PC-3 (cell line): ENCODE measurements around the gene MAPKBP1. TPM values are rescaled to one million over a fixed set of nuclear protein-coding genes. Genes with fewer than 3 reads are reported as not detected.

ENCODE experiments used
- ATAC-seq: fragments of 200-7000 bp; cut with Tn5 transposase; 2 replicates; pipeline ENCODE4 v1.9.1; 2020; ENCODE audit warnings: mild to moderate bottlenecking, moderate library complexity
- BruUV-seq: library from RNA; stranded (reverse); fragments of 400-500 nt; replicated peaks from 2 replicates; lab custom pipeline; 2021; lab: Mats Ljungman, UMichigan
- CTCF ChIA-PET: fragments of 300-600 bp; sonication (Branson Sonifier 250); formaldehyde crosslinking; loops from one replicate; lab custom pipeline; 2022; ENCODE audit warnings: antibody characterized with exemption; lab: Charles Lee
- POLR2A ChIA-PET: fragments of 300-600 bp; sonication (Branson Sonifier 250); formaldehyde crosslinking; loops from one replicate; lab custom pipeline; 2022; ENCODE audit warnings: antibody characterized with exemption; ENCODE audit not compliant: unreplicated experiment; lab: Charles Lee
- DNase-seq: peaks from one replicate; pipeline ENCODE4 v3.0.0-alpha.2; 2015
- H2AFZ ChIP-seq: fragments of 300-600 bp; sonication (generic); 2 replicates; pipeline ENCODE4 v1.6.0; 2016; ENCODE audit warnings: antibody characterized with exemption, low read length
- H3F3A ChIP-seq: fragments of 300-600 bp; sonication (generic); one replicate; pipeline ENCODE4 v1.6.0; 2017; ENCODE audit warnings: antibody characterized with exemption, low read length, control low read depth, mild to moderate bottlenecking; ENCODE audit not compliant: unreplicated experiment
- H3K27ac ChIP-seq: fragments of 300-600 bp; sonication (generic); 2 replicates; pipeline ENCODE4 v1.5.1; 2016; ENCODE audit warnings: mild to moderate bottlenecking, low read length
- H3K27me3 ChIP-seq: fragments of 300-600 bp; sonication (generic); 2 replicates; pipeline ENCODE4 v1.6.1; 2016; ENCODE audit warnings: low read length, mixed read lengths
- H3K36me3 ChIP-seq: fragments of 300-600 bp; sonication (generic); 2 replicates; pipeline ENCODE4 v1.6.1; 2016; ENCODE audit warnings: low read depth, mixed run types, low read length, mixed read lengths
- H3K4me1 ChIP-seq: fragments of 300-600 bp; sonication (generic); 2 replicates; pipeline ENCODE4 v1.5.1; 2016; ENCODE audit warnings: low read length; ENCODE audit not compliant: insufficient read depth
- H3K4me2 ChIP-seq: fragments of 300-600 bp; sonication (generic); 2 replicates; pipeline ENCODE4 v1.6.0; 2016; ENCODE audit warnings: low read length
- H3K4me3 ChIP-seq: fragments of 300-600 bp; sonication (generic); 2 replicates; pipeline ENCODE4 v1.5.1; 2016; ENCODE audit warnings: mild to moderate bottlenecking, low read length, mixed read lengths
- H3K79me2 ChIP-seq: fragments of 300-600 bp; sonication (generic); 2 replicates; pipeline ENCODE4 v1.6.1; 2017; ENCODE audit warnings: low read length, mixed read lengths
- H3K9ac ChIP-seq: fragments of 300-600 bp; sonication (generic); 2 replicates; pipeline ENCODE4 v1.6.0; 2016; ENCODE audit warnings: mild to moderate bottlenecking, low read length
- H3K9me2 ChIP-seq: fragments of 300-600 bp; sonication (generic); replicated peaks from 2 replicates; pipeline ENCODE4 v1.6.1; 2016; ENCODE audit warnings: mixed run types, low read length, mixed read lengths
- H3K9me3 ChIP-seq: fragments of 300-600 bp; sonication (generic); 2 replicates; pipeline ENCODE4 v1.6.1; 2016; ENCODE audit warnings: low read length, mixed read lengths
- H4K20me1 ChIP-seq: fragments of 300-600 bp; sonication (generic); 2 replicates; pipeline ENCODE4 v1.6.1; 2016; ENCODE audit warnings: low read length, mixed read lengths
- EZH2 ChIP-seq: fragments of 300-600 bp; sonication (generic); IDR thresholded peaks from one replicate; pipeline ENCODE4 v1.6.1; 2017; ENCODE audit warnings: antibody characterized with exemption, mild to moderate bottlenecking, low read length; ENCODE audit not compliant: unreplicated experiment
- EZH2phosphoT487 ChIP-seq: fragments of 300-600 bp; sonication (generic); IDR thresholded peaks from 2 replicates; pipeline ENCODE4 v1.6.1; 2018; ENCODE audit warnings: mild to moderate bottlenecking, antibody characterized with exemption, low read length, borderline replicate concordance
- intact Hi-C: fragments of 100-400 bp; cut with micrococcal nuclease; formaldehyde crosslinking; loops from 2 replicates; pipeline ENCODE4 v1.9.0; 2023
- total RNA-seq: library from RNA; depleted of rRNA; stranded (reverse); fragments of >200 nt; gene quantifications from 2 replicates; pipeline ENCODE4 v1.2.3, GENCODE V29; 2014
- TF ChIP-seq, protein P1 (sequence below): fragments of 300-600 bp; sonication (generic); conservative IDR thresholded peaks from 2 replicates; pipeline ENCODE4 v1.5.1; 2017; ENCODE audit warnings: antibody characterized with exemption, low read depth, mild to moderate bottlenecking, low read length

The MAPKBP1 gene
- total RNA-seq, 1 experiment from 2014 or later = 29.1 TPM

DNA sequence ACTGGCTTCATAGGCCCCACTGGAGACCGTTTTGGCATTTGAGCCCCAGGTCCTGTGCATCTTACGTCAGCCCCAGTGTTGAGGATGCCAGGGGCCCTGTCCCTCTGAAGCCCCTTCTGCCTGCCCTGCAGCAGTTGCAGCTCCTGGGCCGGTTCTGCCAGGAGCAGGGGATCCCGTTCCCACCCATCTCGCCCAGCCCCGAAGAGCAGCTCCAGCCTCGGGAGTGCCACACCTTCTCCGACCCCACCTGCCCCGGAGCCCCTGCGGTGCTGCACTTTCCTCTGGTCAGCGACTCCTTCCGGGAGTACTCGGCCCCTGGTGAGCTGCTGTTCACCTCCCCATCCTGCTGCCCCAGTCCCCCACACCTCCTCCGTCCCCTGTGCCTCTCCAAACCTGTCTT lies 72.9 kb downstream of the MAPKBP1 start:
- H3K27me3 ChIP-seq = no peaks in the 10 kb centered on the region
- no peaks in the 10 kb centered on the region for H3F3A ChIP-seq
- H3K9ac ChIP-seq = no peak overlapping the region
- no peaks in the 10 kb centered on the region for H3K9me2 ChIP-seq
- no peak overlapping the region for H3K4me2 ChIP-seq
- H3K79me2 ChIP-seq = no peaks in the 10 kb centered on the region
- no peak overlapping the region for H2AFZ ChIP-seq
- ChIA-PET CTCF (no interaction called here), POLR2A (no interaction called here)
- no TSS peak for BruUV-seq
- H3K4me1 ChIP-seq = no peaks in the 10 kb centered on the region
- H3K4me3 ChIP-seq = no peak overlapping the region
- H3K27ac ChIP-seq = no peak overlapping the region
- DNase-seq (no peak), ATAC-seq (no peak)
- TF ChIP-seq, protein P1, sequence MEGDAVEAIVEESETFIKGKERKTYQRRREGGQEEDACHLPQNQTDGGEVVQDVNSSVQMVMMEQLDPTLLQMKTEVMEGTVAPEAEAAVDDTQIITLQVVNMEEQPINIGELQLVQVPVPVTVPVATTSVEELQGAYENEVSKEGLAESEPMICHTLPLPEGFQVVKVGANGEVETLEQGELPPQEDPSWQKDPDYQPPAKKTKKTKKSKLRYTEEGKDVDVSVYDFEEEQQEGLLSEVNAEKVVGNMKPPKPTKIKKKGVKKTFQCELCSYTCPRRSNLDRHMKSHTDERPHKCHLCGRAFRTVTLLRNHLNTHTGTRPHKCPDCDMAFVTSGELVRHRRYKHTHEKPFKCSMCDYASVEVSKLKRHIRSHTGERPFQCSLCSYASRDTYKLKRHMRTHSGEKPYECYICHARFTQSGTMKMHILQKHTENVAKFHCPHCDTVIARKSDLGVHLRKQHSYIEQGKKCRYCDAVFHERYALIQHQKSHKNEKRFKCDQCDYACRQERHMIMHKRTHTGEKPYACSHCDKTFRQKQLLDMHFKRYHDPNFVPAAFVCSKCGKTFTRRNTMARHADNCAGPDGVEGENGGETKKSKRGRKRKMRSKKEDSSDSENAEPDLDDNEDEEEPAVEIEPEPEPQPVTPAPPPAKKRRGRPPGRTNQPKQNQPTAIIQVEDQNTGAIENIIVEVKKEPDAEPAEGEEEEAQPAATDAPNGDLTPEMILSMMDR = no peak
- TF ChIP-seq EZH2phosphoT487 (no peak), EZH2 (no peak)
- no peaks in the 10 kb centered on the region; the same call in 1 of the 2 replicates for H3K36me3 ChIP-seq
- H4K20me1 ChIP-seq = no peaks in the 10 kb centered on the region
- intact Hi-C loops = no loop called here
- H3K9me3 ChIP-seq = no peaks in the 10 kb centered on the region

DNA sequence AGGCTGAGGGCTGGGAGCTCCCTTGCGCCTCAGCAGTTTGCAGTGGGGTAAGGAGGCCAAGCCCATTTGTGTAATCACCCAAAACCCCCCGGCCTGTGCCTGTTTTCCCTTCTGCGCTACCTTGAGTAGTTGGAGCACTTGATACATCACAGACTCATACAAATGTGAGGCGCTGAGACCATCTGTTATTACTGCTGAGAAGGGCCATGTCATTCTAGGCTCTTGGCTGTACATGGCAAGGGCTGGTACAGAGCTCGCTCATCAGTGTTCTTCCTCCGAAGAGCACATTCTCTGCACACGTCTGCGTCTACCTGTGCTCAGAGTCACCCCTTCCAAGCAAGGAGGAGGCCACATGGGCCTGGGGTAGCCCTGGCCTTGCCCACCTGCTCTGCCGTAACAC lies 73.7 kb downstream of the MAPKBP1 start:
- ATAC-seq (no peak), DNase-seq (no peak)
- BruUV-seq = no TSS peak
- Histone ChIP-seq H3K36me3 (no peaks in the 10 kb centered on the region; the same call in 1 of the 2 replicates), H3K4me3 (no peak overlapping the region), H3K79me2 (no peaks in the 10 kb centered on the region), H3K9ac (no peak overlapping the region), H3K27me3 (no peaks in the 10 kb centered on the region), H3K9me2 (no peaks in the 10 kb centered on the region), H3K4me1 (no peaks in the 10 kb centered on the region), H3K4me2 (no peak overlapping the region), H4K20me1 (no peaks in the 10 kb centered on the region), H3K9me3 (no peaks in the 10 kb centered on the region), H2AFZ (no peak overlapping the region), H3K27ac (no peak overlapping the region), H3F3A (no peaks in the 10 kb centered on the region)
- intact Hi-C loops = no loop called here
- TF ChIP-seq EZH2phosphoT487 (no peak), EZH2 (no peak)
- TF ChIP-seq, protein P1 = no peak
- POLR2A ChIA-PET = no interaction called here
- CTCF ChIA-PET = no interaction called here

DNA sequence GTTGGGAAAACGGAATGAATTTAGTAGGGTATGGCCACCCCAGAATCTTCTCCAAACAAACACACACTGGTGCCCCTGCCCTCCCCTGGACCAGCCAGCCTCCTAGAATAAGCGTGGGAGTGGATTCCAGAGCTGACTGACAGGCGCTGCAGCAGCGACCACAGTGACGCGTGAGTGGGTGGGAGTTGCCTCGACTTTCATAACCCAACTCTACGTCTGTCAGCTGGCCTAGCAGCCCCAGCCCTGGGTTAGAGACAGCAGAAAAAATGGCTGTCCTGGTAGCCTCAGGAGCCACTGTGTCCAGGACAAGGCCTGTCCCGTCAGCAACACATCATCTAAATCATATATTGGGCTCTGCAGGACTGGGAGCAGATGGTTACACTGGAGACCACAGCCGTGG lies 74.3 kb downstream of the MAPKBP1 start:
- no peaks in the 10 kb centered on the region for H3K79me2 ChIP-seq
- CTCF ChIA-PET = no interaction called here
- DNase-seq (no peak), ATAC-seq (no peak)
- H3K9ac ChIP-seq = no peak overlapping the region
- H2AFZ ChIP-seq = no peak overlapping the region
- no peak overlapping the region for H3K4me2 ChIP-seq
- no peaks in the 10 kb centered on the region for H3K4me1 ChIP-seq
- intact Hi-C loops = no loop called here
- no peaks in the 10 kb centered on the region for H3K27me3 ChIP-seq
- no peaks in the 10 kb centered on the region for H3F3A ChIP-seq
- H3K27ac ChIP-seq = no peak overlapping the region
- H3K4me3 ChIP-seq = no peak overlapping the region
- BruUV-seq = no TSS peak
- H3K9me2 ChIP-seq = no peaks in the 10 kb centered on the region
- H3K36me3 ChIP-seq = no peaks in the 10 kb centered on the region; the same call in 1 of the 2 replicates
- H4K20me1 ChIP-seq = no peaks in the 10 kb centered on the region
- H3K9me3 ChIP-seq = no peaks in the 10 kb centered on the region
- POLR2A ChIA-PET = no interaction called here
- TF ChIP-seq EZH2phosphoT487 = no peak
- TF ChIP-seq, protein P1 = no peak
- TF ChIP-seq EZH2 = no peak
